ENCODE results near the gene DVL1.

DNA sequence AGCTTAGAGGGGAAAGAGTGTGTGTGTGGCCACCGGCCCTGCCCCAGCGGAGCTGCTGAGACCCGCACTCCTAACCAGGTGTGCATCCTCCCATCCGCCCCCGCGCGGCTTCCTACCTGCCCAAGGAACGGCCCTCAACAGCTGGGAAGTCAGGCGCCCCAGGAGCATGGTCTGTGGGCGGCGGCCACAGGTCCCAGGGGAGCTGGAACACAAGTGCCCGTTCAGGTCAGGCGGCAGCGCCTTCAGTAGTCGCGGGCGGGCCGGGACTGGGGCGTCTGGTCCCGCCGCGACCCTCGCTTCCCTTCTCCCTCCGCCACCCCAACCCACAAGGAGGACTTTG is 25.3 kb upstream of the DVL1 start:
- TF ChIP-seq, protein P1, sequence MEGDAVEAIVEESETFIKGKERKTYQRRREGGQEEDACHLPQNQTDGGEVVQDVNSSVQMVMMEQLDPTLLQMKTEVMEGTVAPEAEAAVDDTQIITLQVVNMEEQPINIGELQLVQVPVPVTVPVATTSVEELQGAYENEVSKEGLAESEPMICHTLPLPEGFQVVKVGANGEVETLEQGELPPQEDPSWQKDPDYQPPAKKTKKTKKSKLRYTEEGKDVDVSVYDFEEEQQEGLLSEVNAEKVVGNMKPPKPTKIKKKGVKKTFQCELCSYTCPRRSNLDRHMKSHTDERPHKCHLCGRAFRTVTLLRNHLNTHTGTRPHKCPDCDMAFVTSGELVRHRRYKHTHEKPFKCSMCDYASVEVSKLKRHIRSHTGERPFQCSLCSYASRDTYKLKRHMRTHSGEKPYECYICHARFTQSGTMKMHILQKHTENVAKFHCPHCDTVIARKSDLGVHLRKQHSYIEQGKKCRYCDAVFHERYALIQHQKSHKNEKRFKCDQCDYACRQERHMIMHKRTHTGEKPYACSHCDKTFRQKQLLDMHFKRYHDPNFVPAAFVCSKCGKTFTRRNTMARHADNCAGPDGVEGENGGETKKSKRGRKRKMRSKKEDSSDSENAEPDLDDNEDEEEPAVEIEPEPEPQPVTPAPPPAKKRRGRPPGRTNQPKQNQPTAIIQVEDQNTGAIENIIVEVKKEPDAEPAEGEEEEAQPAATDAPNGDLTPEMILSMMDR (conservative IDR thresholded peaks at IDR 0.05; ENCODE audit: low read length) = no peak
- no peak for TF ChIP-seq EZH2phosphoT487 (IDR thresholded peaks at IDR 0.05; ENCODE audit: borderline replicate concordance)
